Neural cell (in vitro differentiated cells): Measurements from ENCODE around the gene COL21A1. TPM values are rescaled to one million over a fixed set of nuclear protein-coding genes. Genes with fewer than 3 reads are reported as not detected.

Experiments used
- H2AFZ ChIP-seq: fragments of 200-600, 300-800 bp; sonication (generic), shearing (Covaris generic); 2 replicates; pipeline ENCODE4 v1.6.0; 2014; ENCODE audit warnings: low read depth, mild to moderate bottlenecking, antibody characterized with exemption, low read length, moderate library complexity
- H3F3A ChIP-seq: fragments of 200-600 bp; shearing (Covaris generic); 2 replicates; pipeline ENCODE4 v1.6.1; 2016; ENCODE audit warnings: mild to moderate bottlenecking, moderate library complexity, mixed read lengths, antibody characterized with exemption, low read length; ENCODE audit not compliant: insufficient read depth, poor library complexity, severe bottlenecking
- H3K27ac ChIP-seq: fragments of 200-600, 300-800 bp; sonication (generic), shearing (Covaris generic); 2 replicates; pipeline ENCODE4 v1.5.1; 2014; ENCODE audit warnings: mild to moderate bottlenecking, low read length, moderate library complexity
- H3K27me3 ChIP-seq: fragments of 300-800, 200-600 bp; sonication (generic), shearing (Covaris generic); 2 replicates; pipeline ENCODE4 v1.6.0; 2014; ENCODE audit warnings: mild to moderate bottlenecking, low read depth, low read length, moderate library complexity; ENCODE audit not compliant: insufficient read depth
- H3K36me3 ChIP-seq: fragments of 300-800, 200-600 bp; sonication (generic), shearing (Covaris generic); 2 replicates; pipeline ENCODE4 v1.5.1; 2014; ENCODE audit warnings: mild to moderate bottlenecking, antibody characterized with exemption, low read length, moderate library complexity; ENCODE audit not compliant: insufficient read depth
- H3K4me2 ChIP-seq: fragments of 300-800, 200-600 bp; sonication (generic), shearing (Covaris generic); 2 replicates; pipeline ENCODE4 v1.6.0; 2014; ENCODE audit warnings: mild to moderate bottlenecking, low read length
- H3K4me3 ChIP-seq: fragments of 300-800, 200-600 bp; sonication (generic), shearing (Covaris generic); 2 replicates; pipeline ENCODE4 v1.5.1; 2014; ENCODE audit warnings: mild to moderate bottlenecking, low read length, moderate library complexity
- H3K79me2 ChIP-seq: fragments of 200-600 bp; shearing (Covaris generic); replicated peaks from 2 replicates; pipeline ENCODE4 v1.6.0; 2014; ENCODE audit warnings: mild to moderate bottlenecking, low read length, moderate library complexity; ENCODE audit not compliant: insufficient read depth
- H3K9ac ChIP-seq: fragments of 300-800, 200-600 bp; sonication (generic), shearing (Covaris generic); 2 replicates; pipeline ENCODE4 v1.6.1; 2016; ENCODE audit warnings: mild to moderate bottlenecking, low read length, mixed read lengths
- H3K9me2 ChIP-seq: fragments of 200-600 bp; shearing (Covaris generic); 2 replicates; pipeline ENCODE4 v1.6.1; 2016; ENCODE audit warnings: mild to moderate bottlenecking, low read length, mixed read lengths; ENCODE audit not compliant: insufficient read depth
- H3K9me3 ChIP-seq: fragments of 200-600, 300-800 bp; sonication (generic), shearing (Covaris generic); 2 replicates; pipeline ENCODE4 v1.6.1; 2016; ENCODE audit warnings: mild to moderate bottlenecking, mixed run types, low read length, moderate library complexity, mixed read lengths
- H4K20me1 ChIP-seq: fragments of 200-600 bp; shearing (Covaris generic); 2 replicates; pipeline ENCODE4 v1.6.1; 2016; ENCODE audit warnings: mild to moderate bottlenecking, mixed run types; ENCODE audit not compliant: insufficient read depth
- CTCF ChIP-seq: fragments of 450-650 bp; IDR thresholded peaks from 2 replicates; pipeline ENCODE4 v1.5.1; 2014; ENCODE audit warnings: antibody characterized with exemption, mild to moderate bottlenecking, moderate library complexity; ENCODE audit not compliant: poor library complexity, severe bottlenecking
- EP300 ChIP-seq: fragments of 450-650 bp; conservative IDR thresholded peaks from 2 replicates; pipeline ENCODE4 v1.6.1; 2014; ENCODE audit warnings: antibody characterized with exemption, mild to moderate bottlenecking, moderate library complexity; ENCODE audit not compliant: poor library complexity, severe bottlenecking
- EZH2 ChIP-seq: fragments of 200-600, 300-800 bp; shearing (Covaris generic), sonication (generic); IDR thresholded peaks from 2 replicates; pipeline ENCODE4 v1.6.1; 2014; ENCODE audit warnings: antibody characterized with exemption, low read length, borderline replicate concordance, mild to moderate bottlenecking; ENCODE audit not compliant: insufficient read depth, poor library complexity, severe bottlenecking
- MXI1 ChIP-seq: fragments of 450-650 bp; conservative IDR thresholded peaks from 2 replicates; pipeline ENCODE4 v1.6.1; 2014; ENCODE audit warnings: antibody characterized with exemption, mild to moderate bottlenecking; ENCODE audit not compliant: poor library complexity, severe bottlenecking
- POLR2AphosphoS5 ChIP-seq: IDR thresholded peaks from 2 replicates; pipeline ENCODE4 v1.6.1; 2012
- RAD21 ChIP-seq: fragments of 450-650 bp; conservative IDR thresholded peaks from 2 replicates; pipeline ENCODE4 v1.6.1; 2014; ENCODE audit warnings: antibody characterized with exemption, mild to moderate bottlenecking, moderate library complexity
- REST ChIP-seq: IDR thresholded peaks from 2 replicates; pipeline ENCODE4 v1.6.1; 2012; ENCODE audit warnings: borderline replicate concordance
- SMC3 ChIP-seq: fragments of 450-650 bp; conservative IDR thresholded peaks from 2 replicates; pipeline ENCODE4 v1.6.1; 2014; ENCODE audit warnings: antibody characterized with exemption, mild to moderate bottlenecking, moderate library complexity; ENCODE audit not compliant: poor library complexity
- TAF1 ChIP-seq: IDR thresholded peaks from 2 replicates; pipeline ENCODE4 v1.6.1; 2012; ENCODE audit warnings: low read depth
- polyA plus RNA-seq: library from polyadenylated mRNA; depleted of rRNA; stranded (reverse); fragments of >200 nt; gene quantifications from 2 replicates; pipeline ENCODE4 v1.2.3, GENCODE V29; 2014

The COL21A1 gene
- polyA plus RNA-seq, 1 donor from 2014 or later: 0.25 TPM

DNA sequence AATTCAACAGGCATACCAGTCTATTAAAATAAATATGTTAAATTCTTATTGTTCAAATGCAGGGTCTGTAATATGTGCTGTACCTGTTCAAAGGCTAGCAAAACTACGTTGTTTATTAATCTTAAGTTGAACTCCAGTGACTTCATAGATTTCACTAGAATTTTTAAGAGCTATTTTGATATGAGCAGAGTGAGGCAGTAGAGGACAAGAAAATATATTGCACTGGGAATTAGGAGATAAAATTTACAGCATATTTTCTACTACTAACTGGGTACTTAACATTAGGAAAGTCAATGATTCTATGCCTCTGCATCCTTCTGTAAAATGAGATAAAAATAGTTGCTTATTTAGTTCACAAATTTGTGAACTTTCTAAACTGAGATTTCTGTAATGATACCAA is 209.8 kb downstream of the COL21A1 start:
- Histone ChIP-seq H3K79me2 (no peaks in the 10 kb centered on the region), H3K36me3 (no peaks in the 10 kb centered on the region)

GRCh38 chr6:56036916-56037600 is 210.3 kb downstream of the COL21A1 start:
- no peaks in the 10 kb centered on the region for H3K9me2 ChIP-seq
- no peaks in the 10 kb centered on the region for H3K9me3 ChIP-seq
- no peak overlapping the region for H3K4me2 ChIP-seq
- no peak for TF ChIP-seq EZH2
- no peak for TF ChIP-seq EP300
- no peak for TF ChIP-seq MXI1
- TF ChIP-seq POLR2AphosphoS5: no peak
- TF ChIP-seq CTCF: no peak
- TF ChIP-seq TAF1: no peak
- no peak for TF ChIP-seq REST
- no peak for TF ChIP-seq RAD21
- TF ChIP-seq SMC3: no peak
- no peaks in the 10 kb centered on the region for H4K20me1 ChIP-seq
- H3K79me2 ChIP-seq: no peaks in the 10 kb centered on the region
- no peak overlapping the region for H3K27ac ChIP-seq
- H3K36me3 ChIP-seq: no peaks in the 10 kb centered on the region
- no peaks in the 10 kb centered on the region for H3F3A ChIP-seq
- no peak overlapping the region for H3K4me3 ChIP-seq
- no peaks in the 10 kb centered on the region for H3K27me3 ChIP-seq
- no peak overlapping the region for H2AFZ ChIP-seq
- H3K9ac ChIP-seq: no peak overlapping the region

More for the DNA sequence above, 209.8 kb downstream of the COL21A1 start:
- TF ChIP-seq TAF1 (no peak), RAD21 (no peak), EZH2 (no peak), POLR2AphosphoS5 (no peak)
- H3K9me2 ChIP-seq: no peaks in the 10 kb centered on the region
- H2AFZ ChIP-seq: no peak overlapping the region
- H3F3A ChIP-seq: no peaks in the 10 kb centered on the region
- no peak overlapping the region for H3K4me3 ChIP-seq
- no peak overlapping the region for H3K9ac ChIP-seq
- H3K27me3 ChIP-seq: no peaks in the 10 kb centered on the region
- H3K4me2 ChIP-seq: no peak overlapping the region
- H3K9me3 ChIP-seq: no peaks in the 10 kb centered on the region
- H3K27ac ChIP-seq: no peak overlapping the region
- H4K20me1 ChIP-seq: no peaks in the 10 kb centered on the region
